ENCODE data around the gene KAZALD1. TPM values are rescaled to one million over a fixed set of nuclear protein-coding genes. Genes with fewer than 3 reads are reported as not detected.

KAZALD1 gene
- polyA plus RNA-seq, 1 of the 3 experiments (the other 2 are of a cell fraction): 3.0 TPM

DNA sequence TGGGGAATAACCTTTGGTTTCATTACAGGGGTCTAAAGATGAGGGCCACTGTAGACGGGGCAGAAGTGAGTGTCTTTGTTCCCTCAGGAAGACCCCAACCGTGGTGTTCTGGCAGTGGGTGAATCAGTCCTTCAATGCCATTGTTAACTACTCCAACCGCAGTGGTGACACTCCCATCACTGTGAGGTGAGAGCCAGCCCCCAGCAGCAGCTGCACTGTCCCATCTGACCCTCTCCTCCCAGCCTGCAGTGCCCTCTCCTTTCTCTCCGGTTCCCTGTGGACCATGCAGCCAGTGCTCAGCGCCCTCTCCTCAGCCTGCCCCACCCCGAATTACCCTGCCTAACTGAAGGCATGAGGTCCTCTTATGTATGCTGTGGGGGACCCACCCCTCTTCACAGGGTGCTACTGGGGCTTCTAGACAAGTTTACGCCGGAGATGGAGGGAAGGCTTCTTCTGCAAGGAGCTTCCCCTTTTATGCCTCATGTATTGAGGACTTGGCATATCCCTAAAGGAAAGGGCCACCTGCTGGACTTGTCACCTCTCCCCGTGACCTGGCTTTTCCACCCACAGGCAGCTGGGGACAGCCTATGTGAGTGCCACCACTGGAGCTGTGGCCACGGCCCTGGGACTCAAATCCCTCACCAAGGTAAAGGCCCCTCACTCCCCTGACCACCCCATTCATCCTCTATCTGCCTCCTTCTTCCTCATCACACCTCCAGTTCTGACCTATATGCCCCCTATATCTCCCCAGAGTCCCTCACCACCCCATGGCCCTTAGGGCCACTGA, 25.7 kb upstream of the KAZALD1 start:
- Histone ChIP-seq H3K79me2 (ENCODE audit: insufficient read depth) (peaks cover 47% of the 10 kb centered on the region), H3F3A (replicated peaks; ENCODE audit: insufficient read depth) (peaks cover 40% of the 10 kb centered on the region), H4K20me1 (ENCODE audit: insufficient read depth) (peaks cover 39% of the 10 kb centered on the region), H3K9ac (no peak overlapping the region), H3K4me2 (no peak overlapping the region), H2AFZ (ENCODE audit: low read depth) (no peak overlapping the region), H3K27ac (ENCODE audit: low read depth in 2 of 2, low read length in 1 of 2) (no peak overlapping the region), H3K4me1 (ENCODE audit: control insufficient read depth in 1 of 2, insufficient read depth in 2 of 2, low read depth in 1 of 2, low read length in 1 of 2) (peaks cover 7 to 16% of the 10 kb centered on the region in 2 experiments; a peak in 2 of 4 replicates), H3K9me3 (no peaks in the 10 kb centered on the region), H3K36me3 (replicated peaks in 1 of 2; ENCODE audit: control insufficient read depth in 1 of 2, insufficient read depth in 2 of 2, low read length in 1 of 2) (peaks cover 38 to 53% of the 10 kb centered on the region in 2 experiments), H3K9me2 (no peaks in the 10 kb centered on the region), H3K4me3 (ENCODE audit: low read depth in 2 of 2, low read length in 1 of 2) (no peak overlapping the region), H3K27me3 (ENCODE audit: insufficient read depth) (no peaks in the 10 kb centered on the region)
- WGBS (ENCODE audit: low lambda C conversion rate): 90% methylated on average over 8 of the region's 10 CpGs
- ChIA-PET CTCF (interaction anchor here (0.8 to 15.0 kb wide), 11 partner anchors 10 to 106 kb away, joined by 3 to 198 read pairs (median 4); no protein-coding TSS in a partner anchor), POLR2A (no interaction called here)
- TF ChIP-seq NFIC (IDR thresholded peaks at IDR 0.05; ENCODE audit: borderline replicate concordance): no peak
- no peak for TF ChIP-seq FOXM1 (IDR thresholded peaks at IDR 0.05; ENCODE audit: low read depth)
- TF ChIP-seq TAF1 (IDR thresholded peaks at IDR 0.05; ENCODE audit: borderline replicate concordance, low read depth, low read length): no peak
- TF ChIP-seq, protein P1, sequence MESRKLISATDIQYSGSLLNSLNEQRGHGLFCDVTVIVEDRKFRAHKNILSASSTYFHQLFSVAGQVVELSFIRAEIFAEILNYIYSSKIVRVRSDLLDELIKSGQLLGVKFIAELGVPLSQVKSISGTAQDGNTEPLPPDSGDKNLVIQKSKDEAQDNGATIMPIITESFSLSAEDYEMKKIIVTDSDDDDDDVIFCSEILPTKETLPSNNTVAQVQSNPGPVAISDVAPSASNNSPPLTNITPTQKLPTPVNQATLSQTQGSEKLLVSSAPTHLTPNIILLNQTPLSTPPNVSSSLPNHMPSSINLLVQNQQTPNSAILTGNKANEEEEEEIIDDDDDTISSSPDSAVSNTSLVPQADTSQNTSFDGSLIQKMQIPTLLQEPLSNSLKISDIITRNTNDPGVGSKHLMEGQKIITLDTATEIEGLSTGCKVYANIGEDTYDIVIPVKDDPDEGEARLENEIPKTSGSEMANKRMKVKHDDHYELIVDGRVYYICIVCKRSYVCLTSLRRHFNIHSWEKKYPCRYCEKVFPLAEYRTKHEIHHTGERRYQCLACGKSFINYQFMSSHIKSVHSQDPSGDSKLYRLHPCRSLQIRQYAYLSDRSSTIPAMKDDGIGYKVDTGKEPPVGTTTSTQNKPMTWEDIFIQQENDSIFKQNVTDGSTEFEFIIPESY (IDR thresholded peaks at IDR 0.05; ENCODE audit: borderline replicate concordance, low read depth): no peak
- no peak for TF ChIP-seq FOSL2 (IDR thresholded peaks at IDR 0.05; ENCODE audit: borderline replicate concordance, low read depth)
- TF ChIP-seq, protein P2, sequence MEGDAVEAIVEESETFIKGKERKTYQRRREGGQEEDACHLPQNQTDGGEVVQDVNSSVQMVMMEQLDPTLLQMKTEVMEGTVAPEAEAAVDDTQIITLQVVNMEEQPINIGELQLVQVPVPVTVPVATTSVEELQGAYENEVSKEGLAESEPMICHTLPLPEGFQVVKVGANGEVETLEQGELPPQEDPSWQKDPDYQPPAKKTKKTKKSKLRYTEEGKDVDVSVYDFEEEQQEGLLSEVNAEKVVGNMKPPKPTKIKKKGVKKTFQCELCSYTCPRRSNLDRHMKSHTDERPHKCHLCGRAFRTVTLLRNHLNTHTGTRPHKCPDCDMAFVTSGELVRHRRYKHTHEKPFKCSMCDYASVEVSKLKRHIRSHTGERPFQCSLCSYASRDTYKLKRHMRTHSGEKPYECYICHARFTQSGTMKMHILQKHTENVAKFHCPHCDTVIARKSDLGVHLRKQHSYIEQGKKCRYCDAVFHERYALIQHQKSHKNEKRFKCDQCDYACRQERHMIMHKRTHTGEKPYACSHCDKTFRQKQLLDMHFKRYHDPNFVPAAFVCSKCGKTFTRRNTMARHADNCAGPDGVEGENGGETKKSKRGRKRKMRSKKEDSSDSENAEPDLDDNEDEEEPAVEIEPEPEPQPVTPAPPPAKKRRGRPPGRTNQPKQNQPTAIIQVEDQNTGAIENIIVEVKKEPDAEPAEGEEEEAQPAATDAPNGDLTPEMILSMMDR (IDR thresholded peaks at IDR 0.05): no peak
- TF ChIP-seq JUND (IDR thresholded peaks at IDR 0.05): no peak
- TF ChIP-seq GATA2 (CRISPR knock-in tag; IDR thresholded peaks at IDR 0.05): no peak
- TF ChIP-seq GABPA (IDR thresholded peaks at IDR 0.05; ENCODE audit: low read depth): no peak
- no peak for TF ChIP-seq RCOR1 (IDR thresholded peaks at IDR 0.05; ENCODE audit: low read length)
- TF ChIP-seq EZH2phosphoT487 (IDR thresholded peaks at IDR 0.05; ENCODE audit: borderline replicate concordance, low read depth): no peak
- TF ChIP-seq FOXJ3 (CRISPR knock-in tag; IDR thresholded peaks at IDR 0.05): no peak
- TF ChIP-seq, protein P3, sequence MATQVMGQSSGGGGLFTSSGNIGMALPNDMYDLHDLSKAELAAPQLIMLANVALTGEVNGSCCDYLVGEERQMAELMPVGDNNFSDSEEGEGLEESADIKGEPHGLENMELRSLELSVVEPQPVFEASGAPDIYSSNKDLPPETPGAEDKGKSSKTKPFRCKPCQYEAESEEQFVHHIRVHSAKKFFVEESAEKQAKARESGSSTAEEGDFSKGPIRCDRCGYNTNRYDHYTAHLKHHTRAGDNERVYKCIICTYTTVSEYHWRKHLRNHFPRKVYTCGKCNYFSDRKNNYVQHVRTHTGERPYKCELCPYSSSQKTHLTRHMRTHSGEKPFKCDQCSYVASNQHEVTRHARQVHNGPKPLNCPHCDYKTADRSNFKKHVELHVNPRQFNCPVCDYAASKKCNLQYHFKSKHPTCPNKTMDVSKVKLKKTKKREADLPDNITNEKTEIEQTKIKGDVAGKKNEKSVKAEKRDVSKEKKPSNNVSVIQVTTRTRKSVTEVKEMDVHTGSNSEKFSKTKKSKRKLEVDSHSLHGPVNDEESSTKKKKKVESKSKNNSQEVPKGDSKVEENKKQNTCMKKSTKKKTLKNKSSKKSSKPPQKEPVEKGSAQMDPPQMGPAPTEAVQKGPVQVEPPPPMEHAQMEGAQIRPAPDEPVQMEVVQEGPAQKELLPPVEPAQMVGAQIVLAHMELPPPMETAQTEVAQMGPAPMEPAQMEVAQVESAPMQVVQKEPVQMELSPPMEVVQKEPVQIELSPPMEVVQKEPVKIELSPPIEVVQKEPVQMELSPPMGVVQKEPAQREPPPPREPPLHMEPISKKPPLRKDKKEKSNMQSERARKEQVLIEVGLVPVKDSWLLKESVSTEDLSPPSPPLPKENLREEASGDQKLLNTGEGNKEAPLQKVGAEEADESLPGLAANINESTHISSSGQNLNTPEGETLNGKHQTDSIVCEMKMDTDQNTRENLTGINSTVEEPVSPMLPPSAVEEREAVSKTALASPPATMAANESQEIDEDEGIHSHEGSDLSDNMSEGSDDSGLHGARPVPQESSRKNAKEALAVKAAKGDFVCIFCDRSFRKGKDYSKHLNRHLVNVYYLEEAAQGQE (IDR thresholded peaks at IDR 0.05; ENCODE audit: low read depth, low read length): no peak
- no peak for TF ChIP-seq TCF12 (IDR thresholded peaks at IDR 0.05)
- no peak for DNase-seq

All from SK-N-SH (cell line).